H1 (cell line): ENCODE data around the gene NDUFB1. TPM values are rescaled to one million over a fixed set of nuclear protein-coding genes. Genes with fewer than 3 reads are reported as not detected.

ENCODE experiments used
- BACH1 ChIP-seq: IDR thresholded peaks from 2 replicates; pipeline ENCODE4 v1.6.1; 2012; ENCODE audit warnings: low read length, improper control_type of control experiment
- HDAC2 ChIP-seq, 2 experiments: fragments of 300-600 bp in 1 of 2; sonication (generic) in 1 of 2; IDR thresholded peaks; 2 replicates each; pipeline ENCODE4 v1.6.1; 2011 to 2012; ENCODE audit warnings: low read depth in 2 of 2, low read length in 2 of 2, mild to moderate bottlenecking in 2 of 2, moderate library complexity in 2 of 2, borderline replicate concordance in 1 of 2, inconsistent platforms in 1 of 2
- SP1 ChIP-seq: IDR thresholded peaks from 2 replicates; pipeline ENCODE4 v1.6.1; 2011; ENCODE audit warnings: low read depth, low read length
- SP2 ChIP-seq: IDR thresholded peaks from 2 replicates; pipeline ENCODE4 v1.6.1; 2012; ENCODE audit warnings: mild to moderate bottlenecking, low read length, inconsistent platforms
- polyA plus RNA-seq, 7 experiments: library from polyadenylated mRNA; depleted of rRNA in 3 of 7; stranded (reverse) in 5 of 7; unstranded in 2 of 7; fragments of >200 nt in 5 of 7; fragments of 200-250 nt in 2 of 7; gene quantifications; 1 replicate in 5 of 7; 2 replicates in 1 of 7; 4 replicates in 1 of 7; pipeline versions ENCODE4 v1.2.1 to v1.2.3, GENCODE V29; 2011 to 2013; ENCODE audit warnings: missing spikeins in 2 of 7, mixed read lengths in 2 of 7
- total RNA-seq: library from RNA; stranded (reverse); fragmentation: NEBNext Ultra II Directional; extraction: Animal tissue kit (Norgen Biotek cat#: 25700); gene quantifications from 2 replicates; pipeline ENCODE4 v1.2.1, GENCODE V29; 2021
- TF ChIP-seq, protein P1 (sequence below): IDR thresholded peaks from 2 replicates; pipeline ENCODE4 v1.6.1; 2011; ENCODE audit warnings: low read length, improper control_type of control experiment

The NDUFB1 gene
- total and polyA plus RNA-seq, 2 of the 8 experiments (the other 6 are each of a cell fraction or from before 2014, with no cell fraction given), result 124 to 271 TPM

DNA sequence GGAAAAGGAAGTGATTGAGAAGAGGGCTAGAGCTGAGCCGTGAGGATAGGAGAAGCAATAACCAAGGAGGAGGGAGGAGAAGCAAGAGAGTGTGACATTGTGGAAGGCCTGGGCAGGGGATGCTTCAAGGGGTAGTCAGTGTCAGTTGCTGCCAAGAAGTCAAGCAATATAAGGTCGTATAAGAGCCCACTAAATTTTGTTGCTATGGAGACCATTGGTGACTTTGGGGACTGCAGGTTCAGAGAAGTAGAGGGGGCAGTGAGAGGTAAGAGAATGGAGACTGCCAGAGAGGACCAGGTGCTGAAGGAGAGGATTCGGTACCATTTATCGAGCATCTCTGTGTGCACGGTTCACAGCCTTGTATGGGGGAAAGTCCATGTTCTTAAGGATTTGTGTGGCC, 12.0 kb downstream of the NDUFB1 start (continued):
- TF ChIP-seq SP2 (no peak), SP1 (no peak), HDAC2 (IDR thresholded peaks at IDR 0.05; ENCODE audit: borderline replicate concordance in 1 of 2, low read depth in 2 of 2, low read length in 2 of 2) (no peak), BACH1 (no peak)
- TF ChIP-seq, protein P1, sequence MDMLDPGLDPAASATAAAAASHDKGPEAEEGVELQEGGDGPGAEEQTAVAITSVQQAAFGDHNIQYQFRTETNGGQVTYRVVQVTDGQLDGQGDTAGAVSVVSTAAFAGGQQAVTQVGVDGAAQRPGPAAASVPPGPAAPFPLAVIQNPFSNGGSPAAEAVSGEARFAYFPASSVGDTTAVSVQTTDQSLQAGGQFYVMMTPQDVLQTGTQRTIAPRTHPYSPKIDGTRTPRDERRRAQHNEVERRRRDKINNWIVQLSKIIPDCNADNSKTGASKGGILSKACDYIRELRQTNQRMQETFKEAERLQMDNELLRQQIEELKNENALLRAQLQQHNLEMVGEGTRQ, result no peak
